ENCODE results near the gene MEAK7. TPM values are rescaled to one million over a fixed set of nuclear protein-coding genes. Genes with fewer than 3 reads are reported as not detected.

The MEAK7 gene, protein sequence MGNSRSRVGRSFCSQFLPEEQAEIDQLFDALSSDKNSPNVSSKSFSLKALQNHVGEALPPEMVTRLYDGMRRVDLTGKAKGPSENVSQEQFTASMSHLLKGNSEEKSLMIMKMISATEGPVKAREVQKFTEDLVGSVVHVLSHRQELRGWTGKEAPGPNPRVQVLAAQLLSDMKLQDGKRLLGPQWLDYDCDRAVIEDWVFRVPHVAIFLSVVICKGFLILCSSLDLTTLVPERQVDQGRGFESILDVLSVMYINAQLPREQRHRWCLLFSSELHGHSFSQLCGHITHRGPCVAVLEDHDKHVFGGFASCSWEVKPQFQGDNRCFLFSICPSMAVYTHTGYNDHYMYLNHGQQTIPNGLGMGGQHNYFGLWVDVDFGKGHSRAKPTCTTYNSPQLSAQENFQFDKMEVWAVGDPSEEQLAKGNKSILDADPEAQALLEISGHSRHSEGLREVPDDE
- 62.3 and 66.8 TPM in 2 replicates for total RNA-seq (2022)
- percentile 89 among the genes with signal in this experiment for Bru-seq, nascent RNA
- BruChase-seq, experiment 1, labeled RNA remaining after a 6-hour chase = percentile 94 among the genes with signal in this experiment
- BruChase-seq, experiment 2, labeled RNA remaining after a 2-hour chase = percentile 92 among the genes with signal in this experiment
- long read RNA-seq, full-length matches to known transcripts = 8 of 36 reads
- long read RNA-seq, partial matches to known transcripts = 6 of 36 reads
- long read RNA-seq, other reads (novel, unspliced or antisense) = 22 of 36 reads

DNA sequence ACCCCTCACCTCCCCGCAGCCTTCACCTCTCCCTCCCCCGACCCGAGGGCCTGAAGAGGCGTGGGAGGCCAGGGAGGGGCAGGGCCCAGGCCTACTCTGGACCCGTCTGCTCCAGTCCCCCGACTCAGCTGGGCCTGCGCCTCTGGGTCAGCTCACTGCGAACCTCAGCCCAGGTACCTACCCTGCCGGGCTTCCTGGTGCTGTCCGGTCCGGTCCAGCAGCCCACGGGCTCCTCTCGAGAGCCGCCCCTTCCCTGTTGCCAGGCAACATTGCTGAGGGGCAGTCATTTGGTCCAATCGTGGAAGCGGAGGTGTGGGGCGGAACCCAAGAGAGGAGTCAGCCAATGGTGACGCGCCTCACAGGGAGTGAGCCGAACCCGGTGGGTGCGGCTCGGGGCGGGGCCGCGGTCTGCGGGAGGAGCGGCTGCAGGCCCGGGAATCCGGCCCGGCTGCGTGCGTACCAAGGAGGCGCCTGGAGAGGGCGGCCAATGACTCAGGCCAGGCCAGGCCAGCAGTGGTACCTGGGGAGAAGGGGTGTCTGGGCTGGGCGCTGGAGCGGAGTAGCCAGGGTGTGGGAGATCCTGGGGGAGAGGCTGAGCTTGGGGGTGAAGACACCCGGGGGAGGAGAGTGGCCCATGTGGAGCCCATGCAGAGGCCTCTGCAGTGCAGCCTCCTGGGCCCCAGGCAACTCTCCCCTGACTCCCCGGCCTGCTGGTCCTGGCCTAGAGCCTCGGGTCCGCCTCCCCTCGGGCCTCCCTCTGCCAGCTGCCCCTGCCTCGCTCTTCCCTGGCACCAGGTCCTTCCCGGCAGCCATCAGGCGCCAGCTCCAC lies at the start of gene MEAK7:
Gene MEAK7 (minus strand): TSS at position 240 of the 829 bp plus-strand sequence. CDS start 6,573 bp downstream, outside the sequence.
- Mint-ChIP-seq H3K4me3 (ENCODE audit: unreplicated experiment) (peak within 1 kb of the TSS; percentile 84), H3K36me3 (ENCODE audit: insufficient read depth, unreplicated experiment) (peaks cover 6% of the 10 kb centered on the region), H3K9me3 (ENCODE audit: unreplicated experiment) (no peaks in the 10 kb centered on the region), H3K27ac (ENCODE audit: low read depth, unreplicated experiment) (peak within 1 kb of the TSS; percentile 88), H3K4me1 (ENCODE audit: insufficient read depth, unreplicated experiment) (peaks cover 52% of the 10 kb centered on the region), H3K27me3 (ENCODE audit: insufficient read depth, unreplicated experiment) (no peaks in the 10 kb centered on the region)
- intact Hi-C loops (cut with micrococcal nuclease) = loop anchor here (5.0 to 10.0 kb wide), 2 partner anchors 552 to 680 kb away; partner anchors contain the start of gene OSGIN1
- ChIA-PET POLR2A (interaction anchor here (0.5 to 2.4 kb wide), 11 partner anchors 11 to 388 kb away, joined by 3 to 11 read pairs (median 3); partner anchors contain the start of gene MBTPS1), CTCF (interaction anchor here (0.5 to 4.3 kb wide), 14 partner anchors 10 to 364 kb away, joined by 3 to 28 read pairs (median 6); no protein-coding TSS in a partner anchor)
- peak; percentile 99 for DNase-seq (ENCODE audit: unreplicated experiment)
- no TSS peak for BruUV-seq (replicated peaks)
- TF ChIP-seq, protein P1, sequence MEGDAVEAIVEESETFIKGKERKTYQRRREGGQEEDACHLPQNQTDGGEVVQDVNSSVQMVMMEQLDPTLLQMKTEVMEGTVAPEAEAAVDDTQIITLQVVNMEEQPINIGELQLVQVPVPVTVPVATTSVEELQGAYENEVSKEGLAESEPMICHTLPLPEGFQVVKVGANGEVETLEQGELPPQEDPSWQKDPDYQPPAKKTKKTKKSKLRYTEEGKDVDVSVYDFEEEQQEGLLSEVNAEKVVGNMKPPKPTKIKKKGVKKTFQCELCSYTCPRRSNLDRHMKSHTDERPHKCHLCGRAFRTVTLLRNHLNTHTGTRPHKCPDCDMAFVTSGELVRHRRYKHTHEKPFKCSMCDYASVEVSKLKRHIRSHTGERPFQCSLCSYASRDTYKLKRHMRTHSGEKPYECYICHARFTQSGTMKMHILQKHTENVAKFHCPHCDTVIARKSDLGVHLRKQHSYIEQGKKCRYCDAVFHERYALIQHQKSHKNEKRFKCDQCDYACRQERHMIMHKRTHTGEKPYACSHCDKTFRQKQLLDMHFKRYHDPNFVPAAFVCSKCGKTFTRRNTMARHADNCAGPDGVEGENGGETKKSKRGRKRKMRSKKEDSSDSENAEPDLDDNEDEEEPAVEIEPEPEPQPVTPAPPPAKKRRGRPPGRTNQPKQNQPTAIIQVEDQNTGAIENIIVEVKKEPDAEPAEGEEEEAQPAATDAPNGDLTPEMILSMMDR (IDR thresholded peaks at IDR 0.05; ENCODE audit: unreplicated experiment) = no peak

DNA sequence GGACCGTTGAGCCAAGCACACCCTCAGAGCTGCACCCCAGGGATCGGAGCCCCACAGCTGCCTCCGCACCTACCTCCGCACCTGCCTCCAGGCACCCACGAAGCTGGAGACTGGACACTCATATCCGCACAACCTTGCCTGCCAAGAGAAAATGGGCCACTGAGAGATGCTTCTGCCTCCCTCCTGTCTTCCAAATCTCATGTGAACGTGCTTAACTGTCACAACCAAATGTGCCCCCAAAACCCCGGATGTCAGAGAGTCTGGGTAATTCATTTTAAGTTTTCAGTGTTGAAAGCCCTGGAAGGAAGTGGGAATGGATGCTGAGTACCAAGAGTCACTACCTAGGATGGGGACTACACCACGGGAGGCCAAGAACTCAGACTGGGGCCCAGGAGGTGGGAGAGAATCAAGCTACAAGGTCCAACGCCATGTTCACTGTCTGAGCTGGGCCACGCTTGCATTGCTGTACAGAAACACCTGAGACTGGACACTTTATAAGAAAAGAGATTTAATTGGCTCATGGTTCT lies 49.5 kb upstream of the MEAK7 start:
- no peaks in the 10 kb centered on the region for H3K36me3 Mint-ChIP-seq (ENCODE audit: insufficient read depth, unreplicated experiment)
- H3K27me3 Mint-ChIP-seq (ENCODE audit: insufficient read depth, unreplicated experiment) = no peaks in the 10 kb centered on the region
- CTCF ChIA-PET = interaction anchor here (0.6 kb wide), 1 partner anchor 201 kb away, joined by 3 read pairs; no protein-coding TSS in a partner anchor
- POLR2A ChIA-PET = no interaction called here
- intact Hi-C loops (cut with micrococcal nuclease) = no loop called here
- H3K4me1 Mint-ChIP-seq (ENCODE audit: insufficient read depth, unreplicated experiment) = no peaks in the 10 kb centered on the region
- no TSS peak for BruUV-seq (replicated peaks)
- H3K4me3 Mint-ChIP-seq (ENCODE audit: unreplicated experiment) = no peak overlapping the region
- no peak for DNase-seq (ENCODE audit: unreplicated experiment)
- TF ChIP-seq, protein P1 (IDR thresholded peaks at IDR 0.05; ENCODE audit: unreplicated experiment) = no peak
- H3K9me3 Mint-ChIP-seq (ENCODE audit: unreplicated experiment) = no peaks in the 10 kb centered on the region
- H3K27ac Mint-ChIP-seq (ENCODE audit: low read depth, unreplicated experiment) = no peak overlapping the region

DNA sequence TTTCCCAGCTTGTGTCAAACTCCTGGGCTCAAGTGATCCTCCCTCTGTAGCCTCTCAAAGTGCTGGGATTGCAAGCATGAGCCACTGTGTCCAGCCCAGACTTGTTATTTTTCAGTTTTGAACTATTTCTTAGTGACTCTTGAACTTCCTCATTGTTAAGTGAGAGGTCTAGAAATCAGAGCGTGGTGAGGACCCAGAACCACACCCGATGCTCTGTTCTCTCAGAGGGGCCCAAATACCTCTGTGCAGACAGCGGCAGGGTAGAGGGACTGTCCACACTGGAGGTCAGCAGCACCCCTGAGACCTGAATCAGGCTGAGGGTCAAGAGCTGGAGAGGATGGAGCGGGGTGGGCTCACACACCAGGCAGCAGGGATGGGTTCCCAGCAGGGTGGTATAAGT lies 47.7 kb upstream of the MEAK7 start:
- TF ChIP-seq, protein P1 (IDR thresholded peaks at IDR 0.05; ENCODE audit: unreplicated experiment) = no peak
- H3K36me3 Mint-ChIP-seq (ENCODE audit: insufficient read depth, unreplicated experiment) = no peaks in the 10 kb centered on the region
- intact Hi-C loops (cut with micrococcal nuclease) = no loop called here
- no peaks in the 10 kb centered on the region for H3K27me3 Mint-ChIP-seq (ENCODE audit: insufficient read depth, unreplicated experiment)
- no peak overlapping the region for H3K4me3 Mint-ChIP-seq (ENCODE audit: unreplicated experiment)
- ChIA-PET CTCF (interaction anchor here (0.6 to 1.0 kb wide), 6 partner anchors 10 to 93 kb away, joined by 3 to 8 read pairs (median 4); no protein-coding TSS in a partner anchor), POLR2A (interaction anchor here (1.4 kb wide), 1 partner anchor 9 kb away, joined by 4 read pairs; no protein-coding TSS in a partner anchor)
- no peak for DNase-seq (ENCODE audit: unreplicated experiment)
- no peaks in the 10 kb centered on the region for H3K4me1 Mint-ChIP-seq (ENCODE audit: insufficient read depth, unreplicated experiment)
- H3K27ac Mint-ChIP-seq (ENCODE audit: low read depth, unreplicated experiment) = no peak overlapping the region
- BruUV-seq (replicated peaks) = no TSS peak
- H3K9me3 Mint-ChIP-seq (ENCODE audit: unreplicated experiment) = no peaks in the 10 kb centered on the region

All from MCF 10A (cell line).